Keratinocyte (primary cell): ENCODE measurements around the gene NTHL1. TPM values are rescaled to one million over a fixed set of nuclear protein-coding genes. Genes with fewer than 3 reads are reported as not detected.

Experiments
- DNase-seq: peaks from one replicate; pipeline ENCODE4 v3.0.0-alpha.2; 2011; ENCODE audit warnings: low read depth, missing footprints, low spot score
- FAIRE-seq: peaks from 2 replicates; lab custom pipeline; 2011; peaks lifted over from hg19 to GRCh38; lab: Jason Lieb, UNC
- H2AFZ ChIP-seq: 2 replicates; pipeline ENCODE4 v1.6.0; 2012; ENCODE audit warnings: low read length, control low read depth, inconsistent platforms; ENCODE audit not compliant: control insufficient read depth
- H3K27ac ChIP-seq: 2 replicates; pipeline ENCODE4 v1.5.1; 2011; ENCODE audit warnings: low read length; ENCODE audit not compliant: control insufficient read depth, insufficient read depth
- H3K27me3 ChIP-seq: 3 replicates; pipeline ENCODE4 v1.6.0; 2011; ENCODE audit warnings: low read length; ENCODE audit not compliant: control insufficient read depth, insufficient read depth; ENCODE audit errors: extremely low read depth
- H3K36me3 ChIP-seq, 2 experiments: 2 replicates in 1 of 2; 3 replicates in 1 of 2; pipeline ENCODE4 v1.5.1; 2011; ENCODE audit warnings: low read length in 2 of 2, mild to moderate bottlenecking in 1 of 2; ENCODE audit not compliant: control insufficient read depth in 2 of 2, insufficient read depth in 2 of 2; ENCODE audit errors: extremely low read depth in 1 of 2
- H3K4me1 ChIP-seq: 3 replicates; pipeline ENCODE4 v1.5.1; 2011; ENCODE audit warnings: low read length; ENCODE audit not compliant: control insufficient read depth, insufficient read depth; ENCODE audit errors: extremely low read depth
- H3K4me2 ChIP-seq: 3 replicates; pipeline ENCODE4 v1.6.0; 2011; ENCODE audit warnings: low read depth, low read length; ENCODE audit not compliant: control insufficient read depth, insufficient read depth; ENCODE audit errors: extremely low read depth
- H3K4me3 ChIP-seq, 3 experiments: fragments of 200-600 bp in 1 of 3; sonication (generic) in 1 of 3; 2 replicates in 2 of 3; 3 replicates in 1 of 3; pipeline ENCODE4 v1.5.1; 2011 to 2016; ENCODE audit warnings: low read length in 3 of 3, mild to moderate bottlenecking in 3 of 3, control low read depth in 2 of 3, inconsistent platforms in 1 of 3, low read depth in 1 of 3, mixed read lengths in 1 of 3, mixed run types in 1 of 3, moderate library complexity in 1 of 3; ENCODE audit not compliant: control insufficient read depth in 2 of 3, insufficient read depth in 2 of 3; ENCODE audit errors: extremely low read depth in 1 of 3
- H3K79me2 ChIP-seq: 2 replicates; pipeline ENCODE4 v1.6.0; 2012; ENCODE audit warnings: low read length; ENCODE audit not compliant: control insufficient read depth, insufficient read depth
- H3K9ac ChIP-seq: 3 replicates; pipeline ENCODE4 v1.6.0; 2011; ENCODE audit warnings: low read length; ENCODE audit not compliant: control insufficient read depth, insufficient read depth; ENCODE audit errors: extremely low read depth
- H3K9me1 ChIP-seq: 3 replicates; pipeline ENCODE4 v1.6.0; 2011; ENCODE audit warnings: low read length; ENCODE audit not compliant: control insufficient read depth, insufficient read depth; ENCODE audit errors: extremely low read depth
- H3K9me3 ChIP-seq: 2 replicates; pipeline ENCODE4 v1.5.1; 2012; ENCODE audit warnings: low read depth, low read length; ENCODE audit not compliant: control insufficient read depth
- H4K20me1 ChIP-seq: 3 replicates; pipeline ENCODE4 v1.6.0; 2011; ENCODE audit warnings: low read length; ENCODE audit not compliant: control insufficient read depth, insufficient read depth; ENCODE audit errors: extremely low read depth
- EZH2 ChIP-seq: IDR thresholded peaks from one replicate; pipeline ENCODE4 v1.6.1; 2012; ENCODE audit warnings: inconsistent platforms, mild to moderate bottlenecking, low read length, moderate library complexity
- dilution Hi-C: fragments of 300-500 bp; cut with MboI; formaldehyde crosslinking; loops from one replicate; pipeline ENCODE4 v1.7.0; 2020; ENCODE audit warnings: low sequenced_read_pairs; ENCODE audit not compliant: extremely low pct_ligation_motif_present
- polyA plus RNA-seq, 5 experiments: library from polyadenylated mRNA; depleted of rRNA in 3 of 5; stranded (reverse) in 3 of 5; stranded (forward) in 1 of 5; unstranded in 1 of 5; fragments of >200 nt; gene quantifications; 1 replicate in 1 of 5; 2 replicates in 3 of 5; 3 replicates in 1 of 5; pipeline versions ENCODE4 v1.2.1 to v1.2.3, GENCODE V29; 2011 to 2012; ENCODE audit warnings: missing spikeins in 2 of 5, low read depth in 1 of 5, low replicate concordance in 1 of 5
- TF ChIP-seq, protein P1 (sequence below), 3 experiments: IDR thresholded peaks in 1 of 3; conservative IDR thresholded peaks in 1 of 3; optimal IDR thresholded peaks in 1 of 3; 2 replicates in 2 of 3; 3 replicates in 1 of 3; pipeline versions ENCODE3 to v1.5.1; 2011; ENCODE audit warnings: low read length in 3 of 3, mild to moderate bottlenecking in 3 of 3, moderate library complexity in 2 of 3, control low read depth in 1 of 3, inconsistent platforms in 1 of 3; ENCODE audit not compliant: insufficient read depth in 2 of 3; ENCODE audit errors: extremely low read depth in 1 of 3

The NTHL1 gene
- polyA plus RNA-seq, 1 donor (not counting 4 experiments of a cell fraction or from before 2014, with no cell fraction given) = 8.5 TPM

DNA sequence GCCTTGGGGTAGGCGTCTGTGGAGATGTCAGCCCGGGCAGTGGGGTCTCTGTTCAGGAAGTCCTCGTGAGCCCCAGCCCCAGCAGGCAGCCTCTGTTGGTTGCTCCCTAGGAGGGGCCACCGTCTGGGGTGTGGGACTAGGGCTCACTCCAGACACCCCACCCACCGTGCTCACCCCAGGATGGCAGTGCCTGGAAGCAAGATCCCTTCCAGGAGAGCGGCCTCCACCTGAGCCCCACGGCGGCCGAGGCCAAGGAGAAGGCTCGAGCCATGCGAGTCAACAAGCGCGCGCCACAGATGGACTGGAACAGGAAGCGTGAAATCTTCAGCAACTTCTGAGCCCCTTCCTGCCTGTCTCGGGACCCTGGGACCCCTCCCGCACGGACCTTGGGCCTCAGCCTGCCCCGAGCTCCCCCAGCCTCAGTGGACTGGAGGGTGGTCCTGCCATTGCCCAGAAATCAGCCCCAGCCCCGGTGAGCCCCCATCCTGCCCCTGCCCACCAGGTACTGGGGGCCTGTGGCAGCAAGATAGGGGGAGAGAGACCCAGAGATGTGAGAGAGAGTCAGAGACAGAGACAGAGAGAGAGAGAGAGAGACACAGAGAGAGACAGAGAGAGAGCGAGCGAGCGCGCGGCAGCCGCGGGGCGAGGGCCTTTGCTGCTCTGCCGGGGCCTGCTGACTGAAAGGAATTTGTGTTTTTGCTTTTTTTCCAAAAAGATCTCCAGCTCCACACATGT lies 9.8 kb downstream of the NTHL1 start:
- dilution Hi-C loops = no loop called here
- Histone ChIP-seq H3K36me3 (peaks cover 0 to 3% of the 10 kb centered on the region in 2 experiments), H3K79me2 (no peaks in the 10 kb centered on the region), H3K4me3 (no peak overlapping the region), H3K4me2 (no peak overlapping the region), H3K27ac (no peak overlapping the region), H3K4me1 (peaks cover 9% of the 10 kb centered on the region), H4K20me1 (no peaks in the 10 kb centered on the region), H3K9ac (no peak overlapping the region), H3K9me3 (no peaks in the 10 kb centered on the region), H2AFZ (no peak overlapping the region), H3K27me3 (no peaks in the 10 kb centered on the region), H3K9me1 (no peaks in the 10 kb centered on the region)
- TF ChIP-seq EZH2 = no peak
- TF ChIP-seq, protein P1, sequence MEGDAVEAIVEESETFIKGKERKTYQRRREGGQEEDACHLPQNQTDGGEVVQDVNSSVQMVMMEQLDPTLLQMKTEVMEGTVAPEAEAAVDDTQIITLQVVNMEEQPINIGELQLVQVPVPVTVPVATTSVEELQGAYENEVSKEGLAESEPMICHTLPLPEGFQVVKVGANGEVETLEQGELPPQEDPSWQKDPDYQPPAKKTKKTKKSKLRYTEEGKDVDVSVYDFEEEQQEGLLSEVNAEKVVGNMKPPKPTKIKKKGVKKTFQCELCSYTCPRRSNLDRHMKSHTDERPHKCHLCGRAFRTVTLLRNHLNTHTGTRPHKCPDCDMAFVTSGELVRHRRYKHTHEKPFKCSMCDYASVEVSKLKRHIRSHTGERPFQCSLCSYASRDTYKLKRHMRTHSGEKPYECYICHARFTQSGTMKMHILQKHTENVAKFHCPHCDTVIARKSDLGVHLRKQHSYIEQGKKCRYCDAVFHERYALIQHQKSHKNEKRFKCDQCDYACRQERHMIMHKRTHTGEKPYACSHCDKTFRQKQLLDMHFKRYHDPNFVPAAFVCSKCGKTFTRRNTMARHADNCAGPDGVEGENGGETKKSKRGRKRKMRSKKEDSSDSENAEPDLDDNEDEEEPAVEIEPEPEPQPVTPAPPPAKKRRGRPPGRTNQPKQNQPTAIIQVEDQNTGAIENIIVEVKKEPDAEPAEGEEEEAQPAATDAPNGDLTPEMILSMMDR (optimal IDR thresholded peaks at IDR 0.05 in 1 of 3, IDR thresholded peaks at IDR 0.05 in 1 of 3, conservative IDR thresholded peaks at IDR 0.05 in 1 of 3; ENCODE audit: extremely low read depth in 1 of 3, insufficient read depth in 2 of 3, low read length in 3 of 3) = no peak
- DNase-seq (no peak), FAIRE-seq (no peak)

DNA sequence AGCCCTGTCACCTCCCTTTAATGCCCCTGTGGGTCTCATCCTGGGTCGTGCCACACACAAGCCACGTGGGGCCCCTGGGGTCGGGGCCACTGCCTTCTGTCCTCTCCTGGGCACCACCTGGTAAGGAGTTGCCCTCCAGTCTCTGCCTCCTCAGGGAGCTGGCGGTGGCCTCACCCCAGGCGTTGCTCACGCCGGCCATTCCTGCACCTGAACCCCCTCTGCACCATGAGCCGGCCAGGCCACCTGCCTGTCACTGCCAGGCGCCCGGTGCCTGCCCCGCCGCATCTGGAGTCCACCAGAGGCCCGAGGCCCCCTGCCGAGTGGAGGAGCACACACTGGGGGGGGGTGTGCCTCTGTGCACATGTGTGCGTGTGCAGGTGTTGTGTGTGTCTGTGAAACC lies 10.5 kb downstream of the NTHL1 start:
- DNase-seq (no peak), FAIRE-seq (no peak)
- H3K36me3 ChIP-seq = peaks cover 0 to 3% of the 10 kb centered on the region in 2 experiments
- H4K20me1 ChIP-seq = no peaks in the 10 kb centered on the region
- no peak overlapping the region for H2AFZ ChIP-seq
- H3K4me1 ChIP-seq = peaks cover 9% of the 10 kb centered on the region
- H3K4me3 ChIP-seq = no peak overlapping the region
- H3K9me3 ChIP-seq = no peaks in the 10 kb centered on the region
- dilution Hi-C loops = no loop called here
- no peaks in the 10 kb centered on the region for H3K79me2 ChIP-seq
- H3K27me3 ChIP-seq = no peaks in the 10 kb centered on the region
- no peaks in the 10 kb centered on the region for H3K9me1 ChIP-seq
- H3K4me2 ChIP-seq = no peak overlapping the region
- H3K9ac ChIP-seq = no peak overlapping the region
- TF ChIP-seq, protein P1 (optimal IDR thresholded peaks at IDR 0.05 in 1 of 3, IDR thresholded peaks at IDR 0.05 in 1 of 3, conservative IDR thresholded peaks at IDR 0.05 in 1 of 3; ENCODE audit: extremely low read depth in 1 of 3, insufficient read depth in 2 of 3, low read length in 3 of 3) = no peak
- TF ChIP-seq EZH2 = no peak
- H3K27ac ChIP-seq = no peak overlapping the region
